Transverse colon (tissue), 4 donors: ENCODE measurements around the gene RAP1GDS1.

Experiments used
- EP300 ChIP-seq: sonication (generic); formaldehyde crosslinking; IDR thresholded peaks from one replicate; pipeline ENCODE4 v1.6.1; 2017; ENCODE audit warnings: antibody characterized with exemption, low read depth
- POLR2A ChIP-seq: fragments of 450-650 bp; IDR thresholded peaks from one replicate; pipeline ENCODE4 v1.6.1; 2016; ENCODE audit warnings: antibody characterized with exemption, mild to moderate bottlenecking, moderate library complexity
- POLR2AphosphoS5 ChIP-seq, 3 donors: sonication (generic); formaldehyde crosslinking; IDR thresholded peaks; one replicate each; pipeline ENCODE4 v1.6.1; 2016; ENCODE audit warnings: antibody characterized with exemption in 3 of 3
- TF ChIP-seq, protein P1 (sequence below), 5 experiments: fragments of 200-600 bp in 3 of 5; fragments of 450-650 bp in 2 of 5; sonication (generic) in 3 of 5; IDR thresholded peaks; 1 replicate in 2 of 5; 2 replicates in 3 of 5; pipeline ENCODE4 v1.5.1; 2016 to 2017; ENCODE audit warnings: antibody characterized with exemption in 5 of 5, inconsistent platforms in 3 of 5, mild to moderate bottlenecking in 2 of 5, moderate library complexity in 1 of 5

DNA sequence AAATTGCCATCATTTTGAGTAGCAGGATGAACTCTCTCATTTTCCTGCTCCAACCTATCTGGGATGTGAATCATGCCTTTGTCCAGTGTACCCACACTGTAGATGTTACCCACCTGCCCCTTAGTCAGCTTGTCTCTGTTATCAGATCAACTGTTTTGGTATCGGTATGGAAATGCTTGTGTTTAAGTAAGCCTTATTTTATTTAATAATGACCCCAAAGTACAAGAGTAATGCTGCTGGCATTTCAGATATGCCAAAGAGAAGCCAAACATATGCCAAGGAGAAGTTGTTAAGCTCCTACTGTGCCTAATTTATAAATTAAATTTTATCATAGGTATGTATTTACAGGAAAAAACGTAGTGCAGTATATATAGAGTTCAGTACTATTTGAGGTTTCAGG, 18.6 kb upstream of the RAP1GDS1 start:
- TF ChIP-seq EP300, result no peak
- TF ChIP-seq, protein P1, sequence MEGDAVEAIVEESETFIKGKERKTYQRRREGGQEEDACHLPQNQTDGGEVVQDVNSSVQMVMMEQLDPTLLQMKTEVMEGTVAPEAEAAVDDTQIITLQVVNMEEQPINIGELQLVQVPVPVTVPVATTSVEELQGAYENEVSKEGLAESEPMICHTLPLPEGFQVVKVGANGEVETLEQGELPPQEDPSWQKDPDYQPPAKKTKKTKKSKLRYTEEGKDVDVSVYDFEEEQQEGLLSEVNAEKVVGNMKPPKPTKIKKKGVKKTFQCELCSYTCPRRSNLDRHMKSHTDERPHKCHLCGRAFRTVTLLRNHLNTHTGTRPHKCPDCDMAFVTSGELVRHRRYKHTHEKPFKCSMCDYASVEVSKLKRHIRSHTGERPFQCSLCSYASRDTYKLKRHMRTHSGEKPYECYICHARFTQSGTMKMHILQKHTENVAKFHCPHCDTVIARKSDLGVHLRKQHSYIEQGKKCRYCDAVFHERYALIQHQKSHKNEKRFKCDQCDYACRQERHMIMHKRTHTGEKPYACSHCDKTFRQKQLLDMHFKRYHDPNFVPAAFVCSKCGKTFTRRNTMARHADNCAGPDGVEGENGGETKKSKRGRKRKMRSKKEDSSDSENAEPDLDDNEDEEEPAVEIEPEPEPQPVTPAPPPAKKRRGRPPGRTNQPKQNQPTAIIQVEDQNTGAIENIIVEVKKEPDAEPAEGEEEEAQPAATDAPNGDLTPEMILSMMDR (IDR thresholded peaks at IDR 0.05), result no peak
- TF ChIP-seq POLR2A, result no peak
- TF ChIP-seq POLR2AphosphoS5 (IDR thresholded peaks at IDR 0.05), result no peak
